Erythroblast (primary cell): ENCODE data around the gene KBTBD12.

Source experiments
- GATA1 ChIP-seq: IDR thresholded peaks from 2 replicates; pipeline ENCODE4 v1.6.1; 2011; ENCODE audit warnings: low read depth, mild to moderate bottlenecking, control low read depth, low read length, moderate library complexity
- POLR2A ChIP-seq: IDR thresholded peaks from 2 replicates; pipeline ENCODE4 v1.6.1; 2011; ENCODE audit warnings: mild to moderate bottlenecking, low read length

- no peak for TF ChIP-seq POLR2A
- TF ChIP-seq GATA1: no peak
Measured at GRCh38 chr3:127954640-127955039, 39.6 kb downstream of the KBTBD12 start.
